CD4-positive, alpha-beta memory T cell (primary cell): ENCODE results near the gene YDJC. TPM values are rescaled to one million over a fixed set of nuclear protein-coding genes. Genes with fewer than 3 reads are reported as not detected.

Experiments used
- CTCF ChIA-PET: fragments of 350-600 bp; sonication (Branson Sonifier 250); formaldehyde crosslinking; loops from one replicate; lab custom pipeline; 2021; ENCODE audit warnings: inconsistent platforms; ENCODE audit not compliant: partially characterized antibody; lab: Charles Lee
- POLR2A ChIA-PET: fragments of 350-600 bp; sonication (Branson Sonifier 250); formaldehyde crosslinking; loops from one replicate; lab custom pipeline; 2021; ENCODE audit not compliant: partially characterized antibody; lab: Charles Lee
- DNase-seq, 5 donors: peaks; one replicate each; pipeline versions ENCODE4 v3.0.0 to v3.0.0-alpha.2; 2020 to 2022; ENCODE audit warnings: mixed read lengths in 1 of 5
- H3K27ac ChIP-seq: one replicate; pipeline ENCODE4 v1.7.0; 2013; ENCODE audit warnings: low read depth, low read length
- H3K27me3 ChIP-seq: 2 replicates; pipeline ENCODE4 v1.7.0; 2013; ENCODE audit warnings: mild to moderate bottlenecking, low read length, moderate library complexity; ENCODE audit not compliant: insufficient read depth
- H3K36me3 ChIP-seq: 2 replicates; pipeline ENCODE4 v1.7.0; 2013; ENCODE audit warnings: mild to moderate bottlenecking, low read length, moderate library complexity; ENCODE audit not compliant: insufficient read depth
- H3K4me1 ChIP-seq: 2 replicates; pipeline ENCODE4 v1.7.0; 2013; ENCODE audit warnings: mild to moderate bottlenecking, low read length, moderate library complexity; ENCODE audit not compliant: insufficient read depth
- H3K4me3 ChIP-seq, 2 donors: one replicate each; pipeline ENCODE4 v1.7.0; 2013; ENCODE audit warnings: low read length in 2 of 2, mild to moderate bottlenecking in 1 of 2
- H3K9me3 ChIP-seq, 2 donors: one replicate each; pipeline ENCODE4 v1.7.0; 2013; ENCODE audit warnings: low read length in 2 of 2, control low read depth in 1 of 2; ENCODE audit not compliant: control insufficient read depth in 1 of 2
- H3K27ac Mint-ChIP-seq, 7 donors: one replicate each; pipeline ENCODE4 v1.8.0; 2020 to 2021; ENCODE audit warnings: mixed read lengths in 7 of 7, mild to moderate bottlenecking in 6 of 7, inconsistent platforms in 3 of 7, moderate library complexity in 3 of 7
- H3K27me3 Mint-ChIP-seq, 2 donors: one replicate each; pipeline ENCODE4 v1.8.0; 2020 to 2021; ENCODE audit warnings: mixed read lengths in 2 of 2
- H3K36me3 Mint-ChIP-seq, 2 donors: one replicate each; pipeline ENCODE4 v1.8.0; 2020 to 2021; ENCODE audit warnings: mixed read lengths in 2 of 2, inconsistent platforms in 1 of 2, mild to moderate bottlenecking in 1 of 2
- H3K4me1 Mint-ChIP-seq, 4 donors: one replicate each; pipeline ENCODE4 v1.8.0; 2020 to 2021; ENCODE audit warnings: mixed read lengths in 4 of 4, mild to moderate bottlenecking in 1 of 4
- H3K4me3 Mint-ChIP-seq, 8 donors: one replicate each; pipeline ENCODE4 v1.8.0; 2020 to 2021; ENCODE audit warnings: mixed read lengths in 8 of 8, mild to moderate bottlenecking in 7 of 8, moderate library complexity in 6 of 8, inconsistent platforms in 3 of 8
- H3K9me3 Mint-ChIP-seq, 8 donors: one replicate each; pipeline ENCODE4 v1.8.0; 2020 to 2021; ENCODE audit warnings: mixed read lengths in 8 of 8, mild to moderate bottlenecking in 5 of 8, inconsistent platforms in 3 of 8, moderate library complexity in 1 of 8
- intact Hi-C: fragments of 100-400 bp; cut with micrococcal nuclease; formaldehyde crosslinking; loops from one replicate; pipeline ENCODE4 v1.15.1; 2023
- polyA plus RNA-seq, 2 donors: library from polyadenylated mRNA; unstranded; fragments of 300-500 nt; fragmentation: Illumina TruSeq; gene quantifications; one replicate each; pipeline ENCODE4 v1.2.3, GENCODE V29; 2021
- total RNA-seq, 2 experiments: library from RNA; stranded (reverse); gene quantifications; one replicate each; pipeline ENCODE4 v1.2.3, GENCODE V29; 2021

YDJC gene
- total and polyA plus RNA-seq, 4 experiments from 2014 or later = 45.7 to 52.8 (median 46.7) TPM

- Mint-ChIP-seq H3K4me3 (peak overlapping the region in 2 of 8 donors; percentile 40 to 73), H3K9me3 (no peaks in the 10 kb centered on the region), H3K27me3 (no peaks in the 10 kb centered on the region), H3K27ac (peak overlapping the region in 5 of 7 donors; percentile 44 to 77 (median 72)), H3K4me1 (peaks cover 25 to 63% (median 42%) of the 10 kb centered on the region in 4 donors), H3K36me3 (peaks cover 15 to 50% of the 10 kb centered on the region in 2 donors)
- no peak for DNase-seq
- H3K27me3 ChIP-seq = no peaks in the 10 kb centered on the region
- no peak overlapping the region for H3K27ac ChIP-seq
- no peaks in the 10 kb centered on the region for H3K9me3 ChIP-seq
- H3K4me1 ChIP-seq = peaks cover 52% of the 10 kb centered on the region
- ChIA-PET POLR2A (interaction anchor here (1.0 to 6.1 kb wide), 2 partner anchors 18 to 25 kb away, joined by 3 to 201 read pairs; partner anchors contain the start of gene SDF2L1), CTCF (interaction anchor here (4.0 to 10.0 kb wide), 2 partner anchors 10 to 18 kb away, joined by 13 to 245 read pairs; partner anchors contain the start of gene SDF2L1)
- intact Hi-C loops = loop anchor here (5.0 kb wide), 1 partner anchor 624 kb away; the partner anchor contains the start of gene THAP7
- no peak overlapping the region for H3K4me3 ChIP-seq
- peaks cover 35% of the 10 kb centered on the region for H3K36me3 ChIP-seq
Observed at GRCh38 chr22:21626073-21626734, 3.6 kb downstream of the YDJC start.

- Mint-ChIP-seq H3K36me3 (peaks cover 15 to 51% of the 10 kb centered on the region in 2 donors), H3K4me1 (peaks cover 22 to 62% (median 36%) of the 10 kb centered on the region in 4 donors), H3K9me3 (no peaks in the 10 kb centered on the region), H3K27ac (peak overlapping the region; percentile 52 to 92 (median 73)), H3K4me3 (no peak overlapping the region), H3K27me3 (no peaks in the 10 kb centered on the region)
- intact Hi-C loops = loop anchor here (5.0 kb wide), 1 partner anchor 623 kb away; the partner anchor contains the start of gene THAP7
- Histone ChIP-seq H3K4me3 (no peak overlapping the region), H3K9me3 (no peaks in the 10 kb centered on the region), H3K4me1 (peaks cover 52% of the 10 kb centered on the region), H3K27ac (no peak overlapping the region), H3K27me3 (no peaks in the 10 kb centered on the region), H3K36me3 (peaks cover 46% of the 10 kb centered on the region)
- no peak for DNase-seq
- ChIA-PET POLR2A (interaction anchor here (0.9 to 1.1 kb wide), 2 partner anchors 9 to 27 kb away, joined by 3 to 4 read pairs; no protein-coding TSS in a partner anchor), CTCF (interaction anchor here (1.0 to 4.0 kb wide), 5 partner anchors 9 to 21 kb away, joined by 4 to 27 read pairs (median 10); no protein-coding TSS in a partner anchor)
Observed at GRCh38 chr22:21624880-21625791, 4.7 kb downstream of the YDJC start.

- H3K4me1 ChIP-seq = peaks cover 50% of the 10 kb centered on the region
- POLR2A ChIA-PET = interaction anchor here (0.9 to 1.1 kb wide), 2 partner anchors 8 to 26 kb away, joined by 3 to 4 read pairs; no protein-coding TSS in a partner anchor
- Mint-ChIP-seq H3K36me3 (peaks cover 15 to 50% of the 10 kb centered on the region in 2 donors), H3K4me1 (peaks cover 22 to 64% (median 33%) of the 10 kb centered on the region in 4 donors), H3K4me3 (peak overlapping the region in 1 of 8 donors; percentile 20), H3K9me3 (no peaks in the 10 kb centered on the region), H3K27me3 (no peaks in the 10 kb centered on the region), H3K27ac (peak overlapping the region; percentile 52 to 92 (median 73))
- H3K36me3 ChIP-seq = peaks cover 46% of the 10 kb centered on the region
- no peaks in the 10 kb centered on the region for H3K9me3 ChIP-seq
- H3K4me3 ChIP-seq = no peak overlapping the region
- H3K27me3 ChIP-seq = no peaks in the 10 kb centered on the region
- peak in 4 of 5 donors; percentile 16 to 29 (median 23) for DNase-seq
- no peak overlapping the region for H3K27ac ChIP-seq
- CTCF ChIA-PET = interaction anchor here (1.0 to 4.0 kb wide), 6 partner anchors 8 to 25 kb away, joined by 3 to 27 read pairs (median 7); no protein-coding TSS in a partner anchor
- intact Hi-C loops = no loop called here
Observed at GRCh38 chr22:21624120-21624879, 5.5 kb downstream of the YDJC start.

GRCh38 chr22:21623648-21623970 lies 6.2 kb downstream of the YDJC start:
- Mint-ChIP-seq H3K36me3 (peaks cover 15 to 50% of the 10 kb centered on the region in 2 donors), H3K27me3 (no peaks in the 10 kb centered on the region), H3K4me3 (no peak overlapping the region), H3K9me3 (no peaks in the 10 kb centered on the region), H3K27ac (peak overlapping the region in 1 of 7 donors; percentile 73), H3K4me1 (peaks cover 23 to 62% (median 32%) of the 10 kb centered on the region in 4 donors)
- no peaks in the 10 kb centered on the region for H3K9me3 ChIP-seq
- no peak overlapping the region for H3K27ac ChIP-seq
- no peak overlapping the region for H3K4me3 ChIP-seq
- ChIA-PET POLR2A (interaction anchor here (1.6 kb wide), 1 partner anchor 19 kb away, joined by 6 read pairs; the partner anchor contains the start of gene SDF2L1), CTCF (interaction anchor here (1.0 to 4.0 kb wide), 6 partner anchors 7 to 25 kb away, joined by 3 to 27 read pairs (median 8); partner anchors contain the start of gene SDF2L1)
- peaks cover 46% of the 10 kb centered on the region for H3K36me3 ChIP-seq
- no peak for DNase-seq
- intact Hi-C loops = no loop called here
- peaks cover 45% of the 10 kb centered on the region for H3K4me1 ChIP-seq
- no peaks in the 10 kb centered on the region for H3K27me3 ChIP-seq

- POLR2A ChIA-PET = interaction anchor here (1.6 kb wide), 1 partner anchor 19 kb away, joined by 6 read pairs; the partner anchor contains the start of gene SDF2L1
- Histone ChIP-seq H3K36me3 (peaks cover 42% of the 10 kb centered on the region), H3K9me3 (no peaks in the 10 kb centered on the region), H3K27me3 (no peaks in the 10 kb centered on the region), H3K4me1 (peaks cover 40% of the 10 kb centered on the region), H3K27ac (no peak overlapping the region), H3K4me3 (no peak overlapping the region)
- H3K36me3 Mint-ChIP-seq = peaks cover 12 to 47% of the 10 kb centered on the region in 2 donors
- H3K27ac Mint-ChIP-seq = peak overlapping the region in 3 of 7 donors; percentile 37 to 57 (median 54)
- no peak for DNase-seq
- H3K4me1 Mint-ChIP-seq = peaks cover 20 to 58% (median 29%) of the 10 kb centered on the region in 4 donors
- no peaks in the 10 kb centered on the region for H3K27me3 Mint-ChIP-seq
- no peaks in the 10 kb centered on the region for H3K9me3 Mint-ChIP-seq
- CTCF ChIA-PET = interaction anchor here (1.0 to 3.9 kb wide), 5 partner anchors 11 to 26 kb away, joined by 3 to 27 read pairs (median 5); partner anchors contain the start of gene SDF2L1
- intact Hi-C loops = no loop called here
- H3K4me3 Mint-ChIP-seq = no peak overlapping the region
Observed at GRCh38 chr22:21622919-21623647, 6.7 kb downstream of the YDJC start.
